CD4-positive, alpha-beta memory T cell (primary cell): ENCODE data around the gene PFKL. TPM values are rescaled to one million over a fixed set of nuclear protein-coding genes. Genes with fewer than 3 reads are reported as not detected.

Experiments used
- CTCF ChIA-PET: fragments of 350-600 bp; sonication (Branson Sonifier 250); formaldehyde crosslinking; loops from one replicate; lab custom pipeline; 2021; ENCODE audit warnings: inconsistent platforms; ENCODE audit not compliant: partially characterized antibody; lab: Charles Lee
- POLR2A ChIA-PET: fragments of 350-600 bp; sonication (Branson Sonifier 250); formaldehyde crosslinking; loops from one replicate; lab custom pipeline; 2021; ENCODE audit not compliant: partially characterized antibody; lab: Charles Lee
- DNase-seq, 5 donors: peaks; one replicate each; pipeline versions ENCODE4 v3.0.0 to v3.0.0-alpha.2; 2020 to 2022; ENCODE audit warnings: mixed read lengths in 1 of 5
- H3K27ac ChIP-seq: one replicate; pipeline ENCODE4 v1.7.0; 2013; ENCODE audit warnings: low read depth, low read length
- H3K27me3 ChIP-seq: 2 replicates; pipeline ENCODE4 v1.7.0; 2013; ENCODE audit warnings: mild to moderate bottlenecking, low read length, moderate library complexity; ENCODE audit not compliant: insufficient read depth
- H3K36me3 ChIP-seq: 2 replicates; pipeline ENCODE4 v1.7.0; 2013; ENCODE audit warnings: mild to moderate bottlenecking, low read length, moderate library complexity; ENCODE audit not compliant: insufficient read depth
- H3K4me1 ChIP-seq: 2 replicates; pipeline ENCODE4 v1.7.0; 2013; ENCODE audit warnings: mild to moderate bottlenecking, low read length, moderate library complexity; ENCODE audit not compliant: insufficient read depth
- H3K4me3 ChIP-seq, 2 donors: one replicate each; pipeline ENCODE4 v1.7.0; 2013; ENCODE audit warnings: low read length in 2 of 2, mild to moderate bottlenecking in 1 of 2
- H3K9me3 ChIP-seq, 2 donors: one replicate each; pipeline ENCODE4 v1.7.0; 2013; ENCODE audit warnings: low read length in 2 of 2, control low read depth in 1 of 2; ENCODE audit not compliant: control insufficient read depth in 1 of 2
- H3K27ac Mint-ChIP-seq, 7 donors: one replicate each; pipeline ENCODE4 v1.8.0; 2020 to 2021; ENCODE audit warnings: mixed read lengths in 7 of 7, mild to moderate bottlenecking in 6 of 7, inconsistent platforms in 3 of 7, moderate library complexity in 3 of 7
- H3K27me3 Mint-ChIP-seq, 2 donors: one replicate each; pipeline ENCODE4 v1.8.0; 2020 to 2021; ENCODE audit warnings: mixed read lengths in 2 of 2
- H3K36me3 Mint-ChIP-seq, 2 donors: one replicate each; pipeline ENCODE4 v1.8.0; 2020 to 2021; ENCODE audit warnings: mixed read lengths in 2 of 2, inconsistent platforms in 1 of 2, mild to moderate bottlenecking in 1 of 2
- H3K4me1 Mint-ChIP-seq, 4 donors: one replicate each; pipeline ENCODE4 v1.8.0; 2020 to 2021; ENCODE audit warnings: mixed read lengths in 4 of 4, mild to moderate bottlenecking in 1 of 4
- H3K4me3 Mint-ChIP-seq, 8 donors: one replicate each; pipeline ENCODE4 v1.8.0; 2020 to 2021; ENCODE audit warnings: mixed read lengths in 8 of 8, mild to moderate bottlenecking in 7 of 8, moderate library complexity in 6 of 8, inconsistent platforms in 3 of 8
- H3K9me3 Mint-ChIP-seq, 8 donors: one replicate each; pipeline ENCODE4 v1.8.0; 2020 to 2021; ENCODE audit warnings: mixed read lengths in 8 of 8, mild to moderate bottlenecking in 5 of 8, inconsistent platforms in 3 of 8, moderate library complexity in 1 of 8
- intact Hi-C: fragments of 100-400 bp; cut with micrococcal nuclease; formaldehyde crosslinking; loops from one replicate; pipeline ENCODE4 v1.15.1; 2023
- polyA plus RNA-seq, 2 donors: library from polyadenylated mRNA; unstranded; fragments of 300-500 nt; fragmentation: Illumina TruSeq; gene quantifications; one replicate each; pipeline ENCODE4 v1.2.3, GENCODE V29; 2021
- total RNA-seq, 2 experiments: library from RNA; stranded (reverse); gene quantifications; one replicate each; pipeline ENCODE4 v1.2.3, GENCODE V29; 2021

The PFKL gene
- total and polyA plus RNA-seq, 4 experiments from 2014 or later = 132 to 145 (median 139) TPM

DNA sequence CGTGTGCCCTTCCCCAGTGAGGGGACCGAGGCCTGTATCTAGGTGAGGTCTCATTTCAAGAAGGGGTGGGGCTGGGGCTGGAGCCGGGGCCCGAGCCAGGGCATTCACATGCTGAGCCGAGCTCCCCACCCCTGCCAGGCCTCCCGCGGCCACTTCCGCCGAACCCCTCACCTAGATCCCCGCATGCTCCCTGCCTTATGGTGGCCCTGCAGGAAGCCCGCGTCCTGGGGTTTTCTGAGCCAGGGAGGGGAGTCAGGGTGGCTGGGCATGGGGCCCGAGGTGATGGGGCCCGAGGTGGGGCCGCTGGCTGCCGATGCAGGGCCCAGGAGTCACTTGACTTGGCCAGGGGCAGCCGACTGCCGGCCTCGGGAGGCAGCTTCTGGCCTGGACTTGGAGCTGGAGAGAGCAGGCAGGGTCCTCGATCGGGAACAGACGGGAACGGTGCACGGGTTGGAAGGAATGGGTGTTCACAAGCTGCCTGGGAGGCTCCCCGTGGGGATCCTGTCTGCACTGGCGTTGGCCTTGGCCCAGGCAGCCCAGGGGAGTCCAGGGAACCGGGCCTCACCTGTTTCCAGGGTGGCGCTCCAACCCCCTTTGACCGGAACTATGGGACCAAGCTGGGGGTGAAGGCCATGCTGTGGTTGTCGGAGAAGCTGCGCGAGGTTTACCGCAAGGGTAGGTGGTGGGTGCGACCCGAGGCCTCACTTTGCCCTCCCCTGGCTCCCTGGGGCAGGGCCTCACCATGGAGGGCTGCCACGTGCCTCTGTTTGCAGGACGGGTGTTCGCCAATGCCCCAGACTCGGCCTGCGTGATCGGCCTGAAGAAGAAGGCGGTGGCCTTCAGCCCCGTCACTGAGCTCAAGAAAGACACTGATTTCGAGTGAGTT lies 25.8 kb downstream of the PFKL start:
- Mint-ChIP-seq H3K27ac (no peak overlapping the region), H3K9me3 (no peaks in the 10 kb centered on the region), H3K27me3 (no peaks in the 10 kb centered on the region), H3K4me1 (peaks cover 0 to 3% (median 0%) of the 10 kb centered on the region in 4 donors), H3K4me3 (no peak overlapping the region), H3K36me3 (peaks cover 0 to 17% of the 10 kb centered on the region in 2 donors)
- ChIA-PET POLR2A (interaction anchor here (1.5 kb wide), 1 partner anchor 9 kb away, joined by 5 read pairs; no protein-coding TSS in a partner anchor), CTCF (no interaction called here)
- H3K4me1 ChIP-seq = no peaks in the 10 kb centered on the region
- DNase-seq = no peak
- no peak overlapping the region for H3K4me3 ChIP-seq
- H3K27me3 ChIP-seq = no peaks in the 10 kb centered on the region
- H3K36me3 ChIP-seq = peaks cover 8% of the 10 kb centered on the region
- intact Hi-C loops = no loop called here
- no peak overlapping the region for H3K27ac ChIP-seq
- no peaks in the 10 kb centered on the region for H3K9me3 ChIP-seq

DNA sequence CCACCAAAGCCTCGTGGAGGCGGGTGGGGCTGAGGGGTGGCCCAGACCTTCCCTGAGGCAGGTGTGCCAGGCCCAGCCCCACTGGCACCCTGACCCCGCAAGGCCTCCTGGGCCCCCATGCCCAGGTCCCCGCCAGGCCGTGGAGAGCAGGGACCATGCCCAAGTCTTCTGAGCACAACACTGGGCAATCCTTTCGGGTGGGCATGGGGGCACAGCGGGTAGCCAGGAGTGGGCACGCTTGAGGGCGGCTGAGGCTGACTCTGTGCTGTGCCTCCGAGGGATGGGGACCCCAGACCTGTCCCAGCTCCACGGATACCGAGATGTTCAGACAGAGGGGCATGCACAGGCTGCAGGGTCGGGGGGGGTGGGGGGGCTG lies 26.4 kb downstream of the PFKL start:
- Histone ChIP-seq H3K27me3 (no peaks in the 10 kb centered on the region), H3K4me1 (no peaks in the 10 kb centered on the region), H3K27ac (no peak overlapping the region), H3K4me3 (no peak overlapping the region), H3K9me3 (no peaks in the 10 kb centered on the region), H3K36me3 (peaks cover 4% of the 10 kb centered on the region)
- H3K27me3 Mint-ChIP-seq = no peaks in the 10 kb centered on the region
- H3K4me1 Mint-ChIP-seq = peaks cover 0 to 3% (median 0%) of the 10 kb centered on the region in 4 donors
- DNase-seq = no peak
- H3K36me3 Mint-ChIP-seq = peaks cover 0 to 17% of the 10 kb centered on the region in 2 donors
- H3K4me3 Mint-ChIP-seq = no peak overlapping the region
- H3K9me3 Mint-ChIP-seq = no peaks in the 10 kb centered on the region
- H3K27ac Mint-ChIP-seq = no peak overlapping the region
- intact Hi-C loops = no loop called here
- POLR2A ChIA-PET = interaction anchor here (1.5 kb wide), 1 partner anchor 9 kb away, joined by 5 read pairs; no protein-coding TSS in a partner anchor
- CTCF ChIA-PET = no interaction called here

DNA sequence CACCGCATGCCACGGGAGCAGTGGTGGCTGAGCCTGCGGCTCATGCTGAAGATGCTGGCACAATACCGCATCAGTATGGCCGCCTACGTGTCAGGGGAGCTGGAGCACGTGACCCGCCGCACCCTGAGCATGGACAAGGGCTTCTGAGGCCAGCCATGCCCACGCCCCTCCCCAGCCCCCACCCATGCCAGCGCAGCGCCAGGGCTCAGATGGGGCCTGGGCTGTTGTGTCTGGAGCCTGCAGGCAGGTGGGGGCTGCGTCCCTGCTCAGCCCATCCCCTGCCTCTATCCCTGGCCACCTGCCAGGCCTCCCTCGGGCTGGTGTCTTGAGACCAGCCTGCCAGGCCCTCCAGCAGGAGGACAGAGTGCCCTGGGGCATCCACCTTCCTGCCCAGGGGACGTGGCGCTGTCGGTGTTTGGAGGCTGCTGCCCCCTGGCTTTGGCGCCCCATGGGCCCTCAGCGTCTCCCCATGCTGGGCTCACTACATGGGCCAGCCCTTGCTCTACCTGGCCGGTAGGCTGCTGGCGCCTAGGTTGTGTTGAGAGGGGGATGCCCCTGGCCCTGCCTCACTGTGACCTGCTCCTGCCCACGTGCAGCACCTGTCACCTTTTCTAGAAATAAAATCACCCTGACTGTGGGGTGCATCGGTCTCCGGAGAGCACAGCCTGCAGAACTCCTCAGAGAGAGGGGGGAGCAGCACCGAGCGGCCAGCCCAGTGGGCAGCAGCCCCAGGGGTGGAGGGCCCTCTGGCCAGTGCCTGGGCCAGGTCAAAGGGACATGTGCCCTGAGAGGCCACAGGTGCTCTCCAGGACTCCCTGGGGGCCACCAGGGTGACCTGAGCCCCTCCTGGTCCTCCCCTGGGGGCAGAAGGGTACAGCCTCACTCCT lies 27.1 kb downstream of the PFKL start:
- Mint-ChIP-seq H3K27me3 (no peaks in the 10 kb centered on the region), H3K4me1 (peaks cover 0 to 4% (median under 1%) of the 10 kb centered on the region in 4 donors), H3K27ac (no peak overlapping the region), H3K9me3 (peaks cover 0 to 1% (median 0%) of the 10 kb centered on the region in 8 donors), H3K36me3 (peaks cover 0 to 17% of the 10 kb centered on the region in 2 donors), H3K4me3 (no peak overlapping the region)
- intact Hi-C loops = no loop called here
- H3K4me1 ChIP-seq = no peaks in the 10 kb centered on the region
- ChIA-PET CTCF (no interaction called here), POLR2A (interaction anchor here (1.5 kb wide), 1 partner anchor 8 kb away, joined by 5 read pairs; no protein-coding TSS in a partner anchor)
- no peaks in the 10 kb centered on the region for H3K27me3 ChIP-seq
- H3K36me3 ChIP-seq = peaks cover 4% of the 10 kb centered on the region
- DNase-seq = no peak
- no peak overlapping the region for H3K4me3 ChIP-seq
- H3K9me3 ChIP-seq = no peaks in the 10 kb centered on the region
- H3K27ac ChIP-seq = no peak overlapping the region

DNA sequence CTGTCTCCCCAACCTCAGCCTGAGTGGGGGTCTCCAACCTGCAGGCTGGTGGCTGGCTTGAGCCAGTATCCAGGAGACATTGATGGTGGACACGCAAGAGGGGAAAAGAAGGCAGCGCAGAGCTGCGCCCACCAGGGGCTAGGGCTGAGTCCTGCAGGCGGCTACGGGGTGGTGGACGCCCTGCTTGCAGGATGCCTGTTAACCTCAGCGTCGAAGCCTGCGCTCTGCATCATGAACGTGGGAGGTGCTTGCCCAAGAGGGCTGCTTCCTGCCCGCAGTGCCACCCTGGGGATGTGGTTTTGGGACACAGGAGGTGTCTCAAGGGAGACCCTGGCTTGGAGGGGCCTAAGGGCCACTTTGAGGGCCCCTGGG lies 27.7 kb downstream of the PFKL start:
- H3K27me3 ChIP-seq = no peaks in the 10 kb centered on the region
- peak overlapping the region in 1 of 7 donors; percentile 15 for H3K27ac Mint-ChIP-seq
- peaks cover 0 to 5% (median 2%) of the 10 kb centered on the region in 4 donors for H3K4me1 Mint-ChIP-seq
- no peak for DNase-seq
- CTCF ChIA-PET = no interaction called here
- H3K9me3 Mint-ChIP-seq = peaks cover 0 to 3% (median 0%) of the 10 kb centered on the region in 8 donors
- intact Hi-C loops = no loop called here
- POLR2A ChIA-PET = interaction anchor here (1.2 kb wide), 1 partner anchor 11 kb away, joined by 9 read pairs; the partner anchor contains the start of gene CFAP410
- H3K36me3 ChIP-seq = peaks cover 4% of the 10 kb centered on the region
- H3K4me1 ChIP-seq = no peaks in the 10 kb centered on the region
- no peak overlapping the region for H3K4me3 ChIP-seq
- no peak overlapping the region for H3K27ac ChIP-seq
- no peaks in the 10 kb centered on the region for H3K27me3 Mint-ChIP-seq
- H3K9me3 ChIP-seq = no peaks in the 10 kb centered on the region
- H3K36me3 Mint-ChIP-seq = peaks cover 0 to 19% of the 10 kb centered on the region in 2 donors
- no peak overlapping the region for H3K4me3 Mint-ChIP-seq

DNA sequence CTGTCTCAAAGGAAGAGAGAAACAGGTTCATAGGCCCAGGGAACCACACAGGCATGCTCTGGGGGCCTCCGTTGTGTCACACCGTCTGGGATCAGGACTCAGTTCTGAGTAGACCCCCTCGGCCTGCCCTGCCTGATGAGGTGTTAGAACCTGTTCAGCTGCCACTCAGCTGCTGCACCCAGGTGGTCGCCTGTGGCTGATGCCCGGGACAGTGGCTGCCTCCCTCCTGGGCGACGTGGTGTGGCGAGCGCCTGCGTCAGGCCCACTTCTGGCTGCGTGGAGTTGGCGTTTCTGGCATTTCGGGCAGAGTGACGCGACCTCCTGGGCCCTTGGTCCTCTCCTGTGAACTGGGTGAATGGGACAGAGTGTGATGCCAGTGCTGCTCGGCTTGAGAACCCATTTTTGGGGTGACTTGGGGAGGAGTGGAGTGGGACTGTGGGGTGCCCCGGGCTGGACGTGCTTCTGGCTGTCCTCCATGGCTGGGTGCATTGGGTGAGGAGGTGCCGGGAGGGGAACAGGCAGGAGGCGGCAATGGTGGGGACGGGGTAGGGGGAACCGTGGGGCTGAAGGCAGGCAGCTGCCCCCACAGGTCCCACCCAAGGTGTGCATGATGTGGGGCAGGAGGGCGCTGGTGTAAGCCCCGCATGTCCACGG lies 28.5 kb downstream of the PFKL start:
- H3K4me1 ChIP-seq = no peaks in the 10 kb centered on the region
- DNase-seq = no peak
- H3K9me3 ChIP-seq = no peaks in the 10 kb centered on the region
- H3K27me3 ChIP-seq = no peaks in the 10 kb centered on the region
- Mint-ChIP-seq H3K36me3 (peaks cover 0 to 13% of the 10 kb centered on the region in 2 donors), H3K27ac (peak overlapping the region in 3 of 7 donors; percentile 31 to 41 (median 35)), H3K9me3 (peaks cover 0 to 3% (median 0%) of the 10 kb centered on the region in 8 donors), H3K4me1 (peaks cover 0 to 5% (median 2%) of the 10 kb centered on the region in 4 donors), H3K4me3 (no peak overlapping the region), H3K27me3 (no peaks in the 10 kb centered on the region)
- POLR2A ChIA-PET = interaction anchor here (1.2 to 1.3 kb wide), 2 partner anchors 10 kb away, joined by 3 to 9 read pairs; partner anchors contain the start of gene CFAP410
- peaks cover 4% of the 10 kb centered on the region for H3K36me3 ChIP-seq
- intact Hi-C loops = no loop called here
- CTCF ChIA-PET = no interaction called here
- H3K27ac ChIP-seq = no peak overlapping the region
- H3K4me3 ChIP-seq = no peak overlapping the region

DNA sequence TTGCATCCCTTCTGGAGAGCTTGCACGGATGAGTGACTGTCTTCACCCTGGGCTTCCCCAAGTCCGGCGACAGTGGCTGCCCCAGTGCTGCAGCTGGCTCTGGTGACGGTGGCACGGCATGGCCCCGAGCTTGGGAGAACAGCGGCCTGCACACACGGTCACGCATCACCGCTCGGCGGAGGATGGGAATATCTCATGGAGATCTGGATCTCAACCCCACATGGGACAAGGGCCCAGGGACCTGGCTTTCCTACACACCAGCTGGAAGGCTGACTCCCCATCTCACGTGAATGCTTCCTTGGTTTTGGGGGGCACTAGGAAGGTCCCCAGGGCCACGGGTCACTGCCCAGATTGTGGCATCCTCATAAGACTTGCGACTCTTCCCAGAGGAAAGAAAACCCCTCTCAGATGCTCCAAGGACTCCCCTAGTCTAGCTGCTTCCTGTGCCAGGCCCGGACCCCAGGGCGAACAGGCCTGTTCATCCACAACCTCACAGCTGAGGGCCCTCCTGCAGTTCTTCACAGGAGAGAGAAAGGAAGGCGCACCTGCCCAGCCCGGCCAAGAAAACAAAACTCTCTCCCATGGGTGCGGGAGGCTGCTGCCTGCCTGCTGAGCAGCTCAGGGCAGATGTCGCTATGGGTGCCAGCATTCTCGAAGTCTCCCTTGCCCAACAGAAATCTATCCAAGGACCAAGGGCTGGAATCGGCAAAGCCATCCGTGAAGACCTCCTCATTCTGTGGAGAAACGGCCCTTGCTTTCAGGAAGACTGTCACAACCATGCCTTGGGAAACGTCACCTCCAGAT lies 29.4 kb downstream of the PFKL start:
- Histone ChIP-seq H3K4me3 (no peak overlapping the region), H3K4me1 (no peaks in the 10 kb centered on the region), H3K36me3 (peaks cover 4% of the 10 kb centered on the region), H3K9me3 (no peaks in the 10 kb centered on the region), H3K27ac (no peak overlapping the region), H3K27me3 (no peaks in the 10 kb centered on the region)
- Mint-ChIP-seq H3K4me3 (peak overlapping the region in 1 of 8 donors; percentile 29), H3K27ac (peak overlapping the region in 2 of 7 donors; percentile 23 to 41), H3K36me3 (peaks cover 0 to 13% of the 10 kb centered on the region in 2 donors), H3K9me3 (peaks cover 0 to 3% (median 0%) of the 10 kb centered on the region in 8 donors), H3K4me1 (peaks cover 0 to 5% (median 2%) of the 10 kb centered on the region in 4 donors), H3K27me3 (no peaks in the 10 kb centered on the region)
- no peak for DNase-seq
- POLR2A ChIA-PET = interaction anchor here (0.6 to 2.1 kb wide), 4 partner anchors 8 to 274 kb away, joined by 3 to 5 read pairs (median 3); partner anchors contain the start of gene CFAP410
- CTCF ChIA-PET = no interaction called here
- intact Hi-C loops = no loop called here
